Measurements from ENCODE around the gene PROM2. TPM values are rescaled to one million over a fixed set of nuclear protein-coding genes. Genes with fewer than 3 reads are reported as not detected.

The PROM2 gene
- total and polyA plus RNA-seq, 2 donors (not counting 3 experiments of a cell fraction or from before 2014, with no cell fraction given), result 0.39 to 0.60 TPM

GRCh38 chr2:95314964-95315611 is 40.8 kb downstream of the PROM2 start:
- Histone ChIP-seq H3K4me2 (ENCODE audit: insufficient read depth, low read length) (no peak overlapping the region), H3K36me3 (ENCODE audit: control insufficient read depth in 2 of 2, extremely low read depth in 1 of 2, insufficient read depth in 2 of 2, low read length in 2 of 2) (no peaks in the 10 kb centered on the region), H3K9me3 (replicated peaks; ENCODE audit: control insufficient read depth, insufficient read depth, low read length) (no peaks in the 10 kb centered on the region), H3K9me1 (replicated peaks; ENCODE audit: control insufficient read depth, extremely low read depth, insufficient read depth, low read length) (no peaks in the 10 kb centered on the region), H3K4me3 (replicated peaks in 1 of 3; ENCODE audit: insufficient read depth in 1 of 3, low read depth in 1 of 3, low read length in 3 of 3) (no peak overlapping the region), H2AFZ (ENCODE audit: low read depth, low read length) (no peak overlapping the region), H3K27ac (ENCODE audit: insufficient read depth, low read depth, low read length) (no peak overlapping the region), H3K9ac (replicated peaks; ENCODE audit: extremely low read depth, insufficient read depth, low read length) (no peak overlapping the region), H4K20me1 (replicated peaks; ENCODE audit: control insufficient read depth, extremely low read depth, insufficient read depth, low read length) (no peaks in the 10 kb centered on the region), H3K79me2 (ENCODE audit: control insufficient read depth, insufficient read depth, low read length) (no peaks in the 10 kb centered on the region), H3K4me1 (ENCODE audit: control insufficient read depth, extremely low read depth, insufficient read depth, low read length) (no peaks in the 10 kb centered on the region), H3K27me3 (ENCODE audit: control insufficient read depth in 2 of 2, insufficient read depth in 2 of 2, low read length in 2 of 2) (no peaks in the 10 kb centered on the region)
- TF ChIP-seq POLR2A (IDR thresholded peaks at IDR 0.05; ENCODE audit: low read depth, low read length) (no peak), EZH2 (IDR thresholded peaks at IDR 0.05; ENCODE audit: borderline replicate concordance, low read depth, low read length, severe bottlenecking) (no peak)
- TF ChIP-seq, protein P1, sequence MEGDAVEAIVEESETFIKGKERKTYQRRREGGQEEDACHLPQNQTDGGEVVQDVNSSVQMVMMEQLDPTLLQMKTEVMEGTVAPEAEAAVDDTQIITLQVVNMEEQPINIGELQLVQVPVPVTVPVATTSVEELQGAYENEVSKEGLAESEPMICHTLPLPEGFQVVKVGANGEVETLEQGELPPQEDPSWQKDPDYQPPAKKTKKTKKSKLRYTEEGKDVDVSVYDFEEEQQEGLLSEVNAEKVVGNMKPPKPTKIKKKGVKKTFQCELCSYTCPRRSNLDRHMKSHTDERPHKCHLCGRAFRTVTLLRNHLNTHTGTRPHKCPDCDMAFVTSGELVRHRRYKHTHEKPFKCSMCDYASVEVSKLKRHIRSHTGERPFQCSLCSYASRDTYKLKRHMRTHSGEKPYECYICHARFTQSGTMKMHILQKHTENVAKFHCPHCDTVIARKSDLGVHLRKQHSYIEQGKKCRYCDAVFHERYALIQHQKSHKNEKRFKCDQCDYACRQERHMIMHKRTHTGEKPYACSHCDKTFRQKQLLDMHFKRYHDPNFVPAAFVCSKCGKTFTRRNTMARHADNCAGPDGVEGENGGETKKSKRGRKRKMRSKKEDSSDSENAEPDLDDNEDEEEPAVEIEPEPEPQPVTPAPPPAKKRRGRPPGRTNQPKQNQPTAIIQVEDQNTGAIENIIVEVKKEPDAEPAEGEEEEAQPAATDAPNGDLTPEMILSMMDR (IDR thresholded peaks at IDR 0.05; ENCODE audit: extremely low read depth in 1 of 2, insufficient read depth in 1 of 2, low read depth in 1 of 2, low read length in 2 of 2), result peak; percentile 32 to 63
- intact Hi-C loops (cut with micrococcal nuclease) (loop anchor here (1.0 kb wide), 1 partner anchor 122 kb away; no protein-coding TSS in a partner anchor), dilution Hi-C loops (cut with MboI; ENCODE audit: extremely low pct_ligation_motif_present, low sequenced_read_pairs) (no loop called here)
- no TSS peak for BruUV-seq (replicated peaks)
- FAIRE-seq, result no peak
- CTCF ChIA-PET, result interaction anchor here (1.3 kb wide), 1 partner anchor 83 kb away, joined by 9 read pairs; no protein-coding TSS in a partner anchor
- peak; percentile 4 for DNase-seq (ENCODE audit: low read depth, low spot score)
- POLR2A ChIA-PET, result no interaction called here

DNA sequence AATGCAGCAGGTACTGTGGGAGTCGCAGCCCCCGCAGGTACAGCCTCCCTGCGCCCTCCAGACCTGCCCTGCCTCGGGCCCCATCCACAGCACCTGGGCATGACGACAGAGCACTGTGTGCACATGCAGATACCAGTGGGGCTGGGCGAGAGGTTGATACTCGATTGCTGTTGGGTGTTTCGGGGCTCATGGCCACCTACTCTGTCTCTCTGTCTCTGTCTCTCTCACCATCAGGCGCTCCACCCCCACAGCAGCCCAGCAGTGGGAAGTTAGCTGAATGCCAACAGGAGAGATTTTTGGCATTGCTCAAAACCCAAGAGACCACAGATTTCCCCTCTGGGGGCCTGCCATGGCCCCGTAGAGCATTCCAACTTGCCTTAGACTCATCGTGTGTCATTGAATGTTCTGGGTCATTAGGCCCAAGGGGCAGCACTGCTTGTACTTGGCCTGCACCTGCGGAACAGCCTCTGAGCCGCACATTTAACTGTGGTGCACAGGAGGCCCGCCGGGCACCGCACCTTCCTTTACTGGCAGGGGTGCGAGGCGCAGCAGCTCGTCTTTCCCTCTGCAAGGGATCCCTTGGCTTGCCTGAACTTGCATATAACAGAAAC is 41.7 kb downstream of the PROM2 start:
- ChIA-PET POLR2A (no interaction called here), CTCF (interaction anchor here (1.2 kb wide), 1 partner anchor 84 kb away, joined by 4 read pairs; no protein-coding TSS in a partner anchor)
- no TSS peak for BruUV-seq (replicated peaks)
- Histone ChIP-seq H2AFZ (ENCODE audit: low read depth, low read length) (no peak overlapping the region), H3K27ac (ENCODE audit: insufficient read depth, low read depth, low read length) (no peak overlapping the region), H3K9me1 (replicated peaks; ENCODE audit: control insufficient read depth, extremely low read depth, insufficient read depth, low read length) (no peaks in the 10 kb centered on the region), H3K27me3 (ENCODE audit: control insufficient read depth in 2 of 2, insufficient read depth in 2 of 2, low read length in 2 of 2) (no peaks in the 10 kb centered on the region), H3K4me1 (ENCODE audit: control insufficient read depth, extremely low read depth, insufficient read depth, low read length) (no peaks in the 10 kb centered on the region), H4K20me1 (replicated peaks; ENCODE audit: control insufficient read depth, extremely low read depth, insufficient read depth, low read length) (no peaks in the 10 kb centered on the region), H3K79me2 (ENCODE audit: control insufficient read depth, insufficient read depth, low read length) (no peaks in the 10 kb centered on the region), H3K36me3 (ENCODE audit: control insufficient read depth in 2 of 2, extremely low read depth in 1 of 2, insufficient read depth in 2 of 2, low read length in 2 of 2) (no peaks in the 10 kb centered on the region), H3K4me2 (ENCODE audit: insufficient read depth, low read length) (no peak overlapping the region), H3K9ac (replicated peaks; ENCODE audit: extremely low read depth, insufficient read depth, low read length) (no peak overlapping the region), H3K9me3 (replicated peaks; ENCODE audit: control insufficient read depth, insufficient read depth, low read length) (no peaks in the 10 kb centered on the region), H3K4me3 (replicated peaks in 1 of 3; ENCODE audit: insufficient read depth in 1 of 3, low read depth in 1 of 3, low read length in 3 of 3) (no peak overlapping the region)
- intact Hi-C loops (cut with micrococcal nuclease) (loop anchor here (1.0 kb wide), 1 partner anchor 123 kb away; no protein-coding TSS in a partner anchor), dilution Hi-C loops (cut with MboI; ENCODE audit: extremely low pct_ligation_motif_present, low sequenced_read_pairs) (no loop called here)
- DNase-seq (ENCODE audit: low read depth, low spot score) (no peak), FAIRE-seq (no peak)
- TF ChIP-seq MYC (IDR thresholded peaks at IDR 0.05; ENCODE audit: low read depth, low read length) (no peak), POLR2AphosphoS5 (IDR thresholded peaks at IDR 0.05; ENCODE audit: insufficient read depth, low read depth, low read length) (no peak), GATA2 (IDR thresholded peaks at IDR 0.05; ENCODE audit: insufficient read depth, insufficient read length, low read depth, low read length) (no peak), MAX (IDR thresholded peaks at IDR 0.05; ENCODE audit: insufficient read depth, insufficient read length) (no peak), JUN (IDR thresholded peaks at IDR 0.05; ENCODE audit: borderline replicate concordance, insufficient read depth, insufficient read length, low read depth) (no peak), EZH2 (IDR thresholded peaks at IDR 0.05; ENCODE audit: borderline replicate concordance, low read depth, low read length, severe bottlenecking) (no peak), POLR2A (IDR thresholded peaks at IDR 0.05; ENCODE audit: low read depth, low read length) (no peak), FOS (IDR thresholded peaks at IDR 0.05; ENCODE audit: borderline replicate concordance, insufficient read depth, low read length) (no peak)
- TF ChIP-seq, protein P1 (IDR thresholded peaks at IDR 0.05; ENCODE audit: extremely low read depth in 1 of 2, insufficient read depth in 1 of 2, low read depth in 1 of 2, low read length in 2 of 2), result no peak
